HepG2 (cell line): ENCODE measurements around the gene GCHFR. TPM values are rescaled to one million over a fixed set of nuclear protein-coding genes. Genes with fewer than 3 reads are reported as not detected.

Source experiments
- ATAC-seq: fragments of 200-7000 bp; cut with Tn5 transposase; 3 replicates; pipeline ENCODE4 v1.9.1; 2020; ENCODE audit warnings: mild to moderate bottlenecking, moderate library complexity
- BruUV-seq: library from RNA; stranded (reverse); fragments of 400-500 nt; replicated peaks from 2 replicates; lab custom pipeline; 2021; lab: Mats Ljungman, UMichigan
- CTCF ChIA-PET: fragments of 300-600 bp; formaldehyde crosslinking; extraction: SDS; loops from one replicate; lab custom pipeline; 2021; ENCODE audit warnings: low total read pairs, inconsistent platforms, low intra/inter-chr PET ratio; lab: Yijun Ruan, JAX
- POLR2A ChIA-PET: fragments of 350-600 bp; sonication (Branson Sonifier 250); formaldehyde crosslinking; loops from one replicate; lab custom pipeline; 2020; ENCODE audit warnings: antibody characterized with exemption, inconsistent platforms; lab: Yijun Ruan, JAX
- DNase-seq: peaks from one replicate; pipeline ENCODE4 v3.0.0-alpha.2; 2015; ENCODE audit warnings: low spot score
- FAIRE-seq: peaks from 3 replicates; lab custom pipeline; 2011; peaks lifted over from hg19 to GRCh38; lab: Jason Lieb, UNC
- H2AFZ ChIP-seq: one replicate; pipeline ENCODE4 v1.6.1; 2011; ENCODE audit warnings: low read length, inconsistent platforms
- H3K27ac ChIP-seq: fragments of 300-600 bp; 3 replicates; pipeline ENCODE4 v1.8.0; 2011; ENCODE audit warnings: mixed run types, mild to moderate bottlenecking, mixed read lengths, low read length, inconsistent platforms; ENCODE audit not compliant: insufficient read depth; ENCODE audit errors: extremely low read length
- H3K27me3 ChIP-seq, 2 experiments: fragments of 200-600 bp in 1 of 2; 2 replicates in 1 of 2; 3 replicates in 1 of 2; pipeline versions ENCODE4 v1.6.0 to v1.8.0; 2011; ENCODE audit warnings: low read length in 2 of 2, mild to moderate bottlenecking in 2 of 2, moderate library complexity in 2 of 2, inconsistent platforms in 1 of 2; ENCODE audit not compliant: insufficient read depth in 2 of 2, control insufficient read depth in 1 of 2
- H3K36me3 ChIP-seq, 2 experiments: fragments of 200-600 bp in 1 of 2; replicated peaks in 1 of 2; 2 replicates in 1 of 2; 3 replicates in 1 of 2; pipeline versions ENCODE4 v1.5.1 to v1.8.0; 2011; ENCODE audit warnings: low read length in 2 of 2, inconsistent platforms in 1 of 2; ENCODE audit not compliant: insufficient read depth in 2 of 2, control insufficient read depth in 1 of 2
- H3K4me1 ChIP-seq: 2 replicates; pipeline ENCODE4 v1.5.1; 2012; ENCODE audit warnings: low read length, inconsistent platforms; ENCODE audit not compliant: insufficient read depth
- H3K4me2 ChIP-seq: 2 replicates; pipeline ENCODE4 v1.6.0; 2011; ENCODE audit warnings: low read depth, low read length, inconsistent platforms
- H3K4me3 ChIP-seq, 3 experiments: fragments of 200-600 bp in 1 of 3; sonication (generic), shearing (Covaris generic) in 1 of 3; replicated peaks in 1 of 3; 2 replicates each; pipeline ENCODE4 v1.5.1; 2011 to 2016; ENCODE audit warnings: low read length in 3 of 3, inconsistent platforms in 2 of 3, low read depth in 2 of 3, mild to moderate bottlenecking in 2 of 3, control low read depth in 1 of 3, mixed read lengths in 1 of 3; ENCODE audit not compliant: insufficient read depth in 1 of 3
- H3K79me2 ChIP-seq: one replicate; pipeline ENCODE4 v1.6.1; 2011; ENCODE audit warnings: low read length, inconsistent platforms; ENCODE audit not compliant: insufficient read depth
- H3K9ac ChIP-seq: 2 replicates; pipeline ENCODE4 v1.6.0; 2011; ENCODE audit warnings: mild to moderate bottlenecking, low read depth, low read length, inconsistent platforms; ENCODE audit not compliant: insufficient read depth
- H3K9me3 ChIP-seq: 2 replicates; pipeline ENCODE4 v1.5.1; 2012; ENCODE audit warnings: mild to moderate bottlenecking, low read length
- H4K20me1 ChIP-seq: 2 replicates; pipeline ENCODE4 v1.6.0; 2011; ENCODE audit warnings: inconsistent platforms, mild to moderate bottlenecking, low read length, moderate library complexity; ENCODE audit not compliant: insufficient read depth
- FOXC1 ChIP-seq: sonication (generic); formaldehyde crosslinking; IDR thresholded peaks from 2 replicates; pipeline ENCODE4 v1.8.0; 2022; ENCODE audit warnings: mild to moderate bottlenecking, missing genetic modification reagents, borderline replicate concordance
- KLF16 ChIP-seq, 2 experiments: sonication (generic) in 1 of 2; formaldehyde crosslinking in 1 of 2; IDR thresholded peaks; 2 replicates each; pipeline versions ENCODE4 v1.6.1 to v1.8.0; 2016 to 2023; ENCODE audit warnings: missing genetic modification reagents in 2 of 2, missing compliant biosample characterization in 1 of 2
- MIXL1 ChIP-seq: IDR thresholded peaks from 2 replicates; pipeline ENCODE4 v1.6.1; 2016
- NAIF1 ChIP-seq: sonication (generic); formaldehyde crosslinking; IDR thresholded peaks from 2 replicates; pipeline ENCODE4 v1.5.0; 2020; ENCODE audit warnings: mild to moderate bottlenecking, missing genetic modification reagents, borderline replicate concordance
- RAD51 ChIP-seq: fragments of 450-650 bp; IDR thresholded peaks from 2 replicates; pipeline ENCODE4 v1.6.1; 2016; ENCODE audit warnings: borderline replicate concordance
- SKI ChIP-seq: fragments of 450-650 bp; IDR thresholded peaks from one replicate; pipeline ENCODE4 v1.6.1; 2018; ENCODE audit warnings: mild to moderate bottlenecking; ENCODE audit not compliant: partially characterized antibody
- SP140L ChIP-seq: sonication (generic); formaldehyde crosslinking; IDR thresholded peaks from 2 replicates; pipeline ENCODE4 v1.4.0; 2020; ENCODE audit warnings: missing genetic modification reagents, borderline replicate concordance
- ZNF766 ChIP-seq: sonication (generic); formaldehyde crosslinking; IDR thresholded peaks from 2 replicates; pipeline ENCODE4 v1.5.0; 2020; ENCODE audit warnings: missing genetic modification reagents, borderline replicate concordance
- WGBS: methylation state at CpG from one replicate; pipeline ENCODE4 v1.1.6; 2017; ENCODE audit warnings: low lambda C conversion rate; 5-methylcytosine and 5-hydroxymethylcytosine counted together
- in situ Hi-C: cut with HindIII; loops from 2 replicates; pipeline ENCODE4 v1.10.0; 2017; ENCODE audit warnings: low pct_unique_long_range_greater_than_20kb; ENCODE audit not compliant: extremely low pct_ligation_motif_present
- intact Hi-C: fragments of 100-400 bp; cut with micrococcal nuclease; formaldehyde crosslinking; loops from one replicate; pipeline ENCODE4 v1.10.0; 2022; ENCODE audit not compliant: unreplicated experiment
- polyA plus RNA-seq, 8 experiments: library from polyadenylated mRNA; depleted of rRNA in 3 of 8; stranded (reverse) in 7 of 8; unstranded in 1 of 8; fragments of >200 nt; fragmentation: Illumina TruSeq in 4 of 8; extraction: Trizol in 4 of 8; gene quantifications; 2 replicates each; pipeline versions ENCODE4 v1.2.1 to v1.2.3, GENCODE V29; 2011 to 2016; ENCODE audit warnings: low read depth in 4 of 8, missing spikeins in 1 of 8, mixed read lengths in 1 of 8; ENCODE audit not compliant: insufficient read depth in 1 of 8
- total RNA-seq, 5 experiments: library from RNA; depleted of rRNA; stranded (reverse); fragments of >200 nt; fragmentation: Illumina TruSeq; extraction: Trizol; gene quantifications; 2 replicates each; pipeline ENCODE4 v1.2.3, GENCODE V29; 2016; ENCODE audit warnings: low read depth in 1 of 5
- TF ChIP-seq, protein P1 (sequence below): sonication (generic); formaldehyde crosslinking; IDR thresholded peaks from 2 replicates; pipeline ENCODE4 v1.4.0; 2020; ENCODE audit warnings: mild to moderate bottlenecking, missing genetic modification reagents
- TF ChIP-seq, protein P2 (sequence below): IDR thresholded peaks from 2 replicates; pipeline ENCODE4 v1.6.1; 2012; ENCODE audit warnings: inconsistent platforms

Gene GCHFR
- total and polyA plus RNA-seq, 2 of the 13 experiments (the other 11 are each of a cell fraction or from before 2014, with no cell fraction given), result 51.5 to 92.4 TPM

GRCh38 chr15:40806672-40807027 lies 42.8 kb downstream of the GCHFR start:
- peak overlapping the region; percentile 74 to 95 (median 79) for H3K4me3 ChIP-seq
- BruUV-seq, result no TSS peak
- ATAC-seq, result no peak

More at GRCh38 chr15:40806672-40807027, 42.8 kb downstream of the GCHFR start:
- Histone ChIP-seq H3K9ac (peak overlapping the region; percentile 82), H3K79me2 (peaks cover 21% of the 10 kb centered on the region), H2AFZ (no peak overlapping the region), H3K4me1 (peaks cover 39% of the 10 kb centered on the region), H3K9me3 (no peaks in the 10 kb centered on the region), H3K27ac (peak overlapping the region; percentile 76), H4K20me1 (no peaks in the 10 kb centered on the region), H3K36me3 (peaks cover 1 to 19% of the 10 kb centered on the region in 2 experiments; a peak in 3 of 5 replicates), H3K4me2 (peak overlapping the region; percentile 99), H3K27me3 (no peaks in the 10 kb centered on the region; a peak in 1 of 5 replicates)
- FAIRE-seq, result no peak
- DNase-seq, result no peak
- in situ Hi-C loops, result no loop called here
- CTCF ChIA-PET, result no interaction called here
- intact Hi-C loops, result no loop called here
- POLR2A ChIA-PET, result interaction anchor here (0.6 to 1.9 kb wide), 12 partner anchors 13 to 237 kb away, joined by 3 to 10 read pairs (median 4); partner anchors contain the start of genes DLL4, GCHFR, PPP1R14D and RHOV
- WGBS, result 0% methylated on average over 2 of the region's 2 CpGs
- TF ChIP-seq, protein P1, sequence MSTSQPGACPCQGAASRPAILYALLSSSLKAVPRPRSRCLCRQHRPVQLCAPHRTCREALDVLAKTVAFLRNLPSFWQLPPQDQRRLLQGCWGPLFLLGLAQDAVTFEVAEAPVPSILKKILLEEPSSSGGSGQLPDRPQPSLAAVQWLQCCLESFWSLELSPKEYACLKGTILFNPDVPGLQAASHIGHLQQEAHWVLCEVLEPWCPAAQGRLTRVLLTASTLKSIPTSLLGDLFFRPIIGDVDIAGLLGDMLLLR (CRISPR knock-in tag), result no peak
- TF ChIP-seq MIXL1 (CRISPR knock-in tag) (0 out of 2 replicates have a peak, but pooled peaks have one; percentile 9), KLF16 (CRISPR knock-in tag; IDR thresholded peaks at IDR 0.05) (peak in 1 of 2 experiments; percentile 12; a peak in 1 of 4 replicates), RAD51 (no peak), FOXC1 (CRISPR knock-in tag) (0 out of 2 replicates have a peak, but pooled peaks have one; percentile 2), NAIF1 (CRISPR knock-in tag) (0 out of 2 replicates have a peak, but pooled peaks have one; percentile 15), SKI (no peak), ZNF766 (CRISPR knock-in tag) (0 out of 2 replicates have a peak, but pooled peaks have one; percentile 19), SP140L (CRISPR knock-in tag) (0 out of 2 replicates have a peak, but pooled peaks have one; percentile 23)
- TF ChIP-seq, protein P2, sequence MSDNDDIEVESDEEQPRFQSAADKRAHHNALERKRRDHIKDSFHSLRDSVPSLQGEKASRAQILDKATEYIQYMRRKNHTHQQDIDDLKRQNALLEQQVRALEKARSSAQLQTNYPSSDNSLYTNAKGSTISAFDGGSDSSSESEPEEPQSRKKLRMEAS, result peak; percentile 7; the same call in 1 of the 2 replicates
